Embryonic facial prominence (tissue), 1 donor: ENCODE results near the gene BSND.

ENCODE experiments used
- DNase-seq: peaks from one replicate; pipeline ENCODE4 v3.0.0-alpha.2; 2016; ENCODE audit errors: extremely low spot score

The BSND gene

DNA sequence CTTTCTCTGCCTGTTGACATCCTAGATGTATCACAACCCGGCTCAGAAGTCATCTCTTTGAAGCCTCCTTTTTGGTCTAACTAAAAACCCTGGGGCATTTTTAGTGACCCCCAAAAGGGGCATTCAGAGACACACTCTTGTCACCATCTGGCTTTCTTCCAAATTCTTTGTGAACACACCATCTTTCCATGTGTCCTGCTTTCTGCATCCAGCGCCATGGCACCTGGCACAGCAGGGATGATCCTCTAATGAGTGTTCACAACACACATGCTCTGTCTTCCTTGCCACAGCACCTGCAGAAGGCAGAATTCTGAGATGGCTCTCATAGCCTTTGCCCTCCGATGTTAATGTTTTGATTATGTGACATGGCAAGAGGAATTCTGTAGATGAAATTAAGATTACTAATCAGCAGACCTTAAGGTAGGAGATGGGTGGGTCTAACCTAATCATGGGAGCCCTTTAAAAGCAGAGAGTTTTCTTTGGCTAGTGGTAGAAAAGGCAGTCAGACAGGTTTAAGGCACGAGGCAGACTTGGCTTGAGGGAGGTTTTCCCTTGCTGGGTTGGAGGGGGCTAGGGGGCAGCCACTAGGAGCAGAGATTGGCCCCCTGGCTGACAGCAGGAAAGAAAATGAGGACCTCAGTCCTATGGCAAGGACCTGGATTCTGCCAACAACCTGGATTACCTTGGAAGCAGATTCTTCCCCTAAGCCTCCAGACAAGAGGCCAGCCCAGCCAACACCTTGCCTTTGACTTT, 23.2 kb upstream of the BSND start:
- no peak for DNase-seq

DNA sequence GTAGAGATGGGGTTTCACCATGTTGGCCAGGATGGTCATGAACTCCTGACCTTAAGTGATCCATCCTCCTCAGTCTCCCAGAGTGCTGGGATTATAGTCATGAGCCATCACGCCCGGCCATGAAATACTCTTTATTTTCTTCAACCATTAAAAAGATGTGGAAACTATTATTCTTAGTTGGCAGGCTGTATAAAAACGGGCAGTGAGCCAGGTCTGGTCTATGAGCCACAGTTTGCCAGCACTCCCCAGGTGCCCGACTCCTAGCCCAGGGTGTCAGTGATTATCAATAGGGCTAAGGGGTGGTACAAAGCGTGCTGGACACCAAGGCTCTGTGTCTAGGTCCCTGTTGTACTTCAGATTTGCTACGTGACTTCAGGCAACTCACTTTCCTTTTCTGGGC, 22.0 kb upstream of the BSND start:
- DNase-seq, result no peak

DNA sequence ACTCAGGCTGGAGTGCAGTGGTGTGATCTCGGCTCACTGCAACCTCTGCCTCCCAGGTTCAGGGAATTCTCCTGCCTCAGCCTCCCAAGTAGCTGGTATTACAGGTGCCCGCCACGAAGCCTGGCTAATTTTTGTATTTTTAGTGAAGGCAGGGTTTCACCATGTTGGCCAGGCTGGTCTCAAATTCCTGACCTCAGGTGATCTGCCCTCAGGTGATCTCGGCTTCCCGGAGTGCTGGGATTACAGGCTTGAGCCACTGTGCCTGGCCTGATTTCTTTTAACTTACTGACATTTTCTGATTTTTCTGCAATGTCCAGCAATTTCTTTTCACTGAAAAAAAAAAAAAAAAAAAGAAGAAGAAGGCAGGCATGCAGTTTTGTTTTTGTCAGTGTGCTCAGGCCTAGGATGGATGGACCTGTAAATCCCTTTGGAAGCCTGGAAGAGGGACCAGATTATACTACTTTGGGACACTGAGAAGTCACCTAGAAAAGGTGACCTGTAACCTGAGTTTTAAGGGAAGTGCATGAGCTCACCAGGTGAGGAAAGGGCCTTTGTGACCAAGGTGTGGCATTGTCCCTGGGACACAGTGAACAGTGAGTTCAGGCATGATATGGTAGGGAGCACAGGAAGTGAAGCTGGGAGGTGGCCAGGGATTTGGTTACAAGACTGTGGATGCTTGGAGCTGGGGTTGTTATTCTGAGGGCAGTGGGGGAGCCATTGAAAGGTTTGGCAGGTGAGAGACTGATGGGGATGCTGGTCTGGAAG, 21.0 kb upstream of the BSND start:
- DNase-seq, result no peak

DNA sequence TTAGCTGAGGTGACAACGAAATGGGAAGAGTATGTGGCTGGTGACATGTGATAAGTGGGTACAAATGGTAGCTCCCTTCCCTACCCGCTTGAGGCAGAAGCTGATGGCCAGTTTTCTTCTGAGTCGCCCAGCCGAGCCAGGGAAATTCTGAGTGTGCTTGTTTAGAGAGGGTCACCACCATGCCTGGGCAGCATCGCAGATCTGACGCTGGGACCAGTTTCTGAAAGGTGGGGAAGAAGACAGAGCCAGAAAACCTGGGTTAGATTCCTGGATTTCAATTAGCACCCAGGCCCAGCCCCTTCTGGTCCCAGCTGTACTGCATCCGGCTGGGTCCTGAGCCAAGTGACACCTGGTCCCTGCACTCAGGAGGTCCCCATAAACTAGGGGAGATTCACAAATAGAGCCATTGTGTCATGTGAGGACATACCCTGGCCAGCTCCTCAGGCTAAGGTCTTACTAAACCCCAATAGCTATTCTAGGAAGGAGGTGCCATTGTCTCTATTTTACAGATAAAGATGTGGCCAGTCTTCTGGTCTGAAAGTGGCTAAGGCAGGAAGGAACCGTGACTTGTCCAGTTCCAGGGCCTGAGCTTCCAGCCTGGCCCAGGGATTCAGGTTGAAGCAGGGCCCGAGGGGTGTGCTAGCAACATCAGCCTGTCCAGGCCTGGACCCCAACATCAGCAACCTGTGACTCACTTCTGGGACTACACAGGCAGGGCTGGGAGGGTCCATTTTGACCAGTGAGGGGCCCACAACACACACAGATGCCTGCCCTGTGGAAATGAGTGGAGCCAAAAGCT, 20.0 kb upstream of the BSND start:
- DNase-seq, result no peak

DNA sequence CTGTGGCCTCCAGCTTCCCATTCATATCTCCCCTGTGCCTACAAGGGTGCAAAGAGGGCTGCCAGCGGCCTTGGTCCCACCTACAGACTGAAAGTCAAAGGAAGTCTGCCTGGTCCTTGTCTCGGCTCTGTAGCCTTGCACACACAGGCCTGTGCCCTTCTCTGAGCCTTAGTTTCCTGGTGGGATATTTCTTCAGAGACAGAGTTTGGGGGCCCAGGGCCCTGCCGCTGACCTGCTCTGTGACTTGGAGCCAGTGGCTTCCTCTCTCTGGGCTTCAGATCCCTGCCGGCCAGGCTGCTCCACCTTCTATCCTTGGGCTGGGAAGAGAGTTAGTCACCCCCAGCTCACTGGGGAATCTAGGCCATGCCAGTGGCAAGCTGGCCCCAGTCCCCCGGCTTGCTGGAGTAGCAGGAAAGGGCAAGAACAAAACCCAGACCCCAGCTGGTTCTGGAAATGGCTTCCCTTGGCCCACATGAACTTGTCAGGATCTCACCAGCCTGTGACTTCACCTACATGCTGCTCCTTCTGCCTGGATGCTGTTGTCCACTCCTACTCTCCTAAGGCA, 19.3 kb upstream of the BSND start:
- no peak for DNase-seq

DNA sequence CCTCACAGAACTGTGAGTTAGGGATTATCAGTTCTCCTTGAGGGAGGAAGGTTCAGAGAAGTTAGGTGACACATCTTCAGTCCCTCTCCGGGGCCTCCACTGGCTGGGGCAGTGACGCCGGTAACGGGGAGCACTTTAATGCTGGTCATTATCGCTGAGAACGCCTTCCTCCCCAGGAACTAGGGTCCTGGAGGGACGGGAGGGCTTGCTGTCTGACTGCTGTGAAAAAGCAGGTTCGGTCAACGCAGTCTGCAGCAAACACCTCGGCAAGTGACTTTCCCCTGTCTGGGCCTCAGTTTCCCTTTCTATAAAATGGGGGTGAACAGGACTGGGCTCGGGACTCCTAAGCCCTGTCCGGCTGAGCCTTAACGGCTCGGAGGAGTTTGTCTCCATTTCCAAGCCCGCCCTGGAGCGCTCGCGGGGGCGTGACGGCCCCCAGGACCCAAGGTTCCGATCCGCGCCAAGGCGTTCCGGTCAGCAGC, 18.6 kb upstream of the BSND start:
- DNase-seq, result no peak

DNA sequence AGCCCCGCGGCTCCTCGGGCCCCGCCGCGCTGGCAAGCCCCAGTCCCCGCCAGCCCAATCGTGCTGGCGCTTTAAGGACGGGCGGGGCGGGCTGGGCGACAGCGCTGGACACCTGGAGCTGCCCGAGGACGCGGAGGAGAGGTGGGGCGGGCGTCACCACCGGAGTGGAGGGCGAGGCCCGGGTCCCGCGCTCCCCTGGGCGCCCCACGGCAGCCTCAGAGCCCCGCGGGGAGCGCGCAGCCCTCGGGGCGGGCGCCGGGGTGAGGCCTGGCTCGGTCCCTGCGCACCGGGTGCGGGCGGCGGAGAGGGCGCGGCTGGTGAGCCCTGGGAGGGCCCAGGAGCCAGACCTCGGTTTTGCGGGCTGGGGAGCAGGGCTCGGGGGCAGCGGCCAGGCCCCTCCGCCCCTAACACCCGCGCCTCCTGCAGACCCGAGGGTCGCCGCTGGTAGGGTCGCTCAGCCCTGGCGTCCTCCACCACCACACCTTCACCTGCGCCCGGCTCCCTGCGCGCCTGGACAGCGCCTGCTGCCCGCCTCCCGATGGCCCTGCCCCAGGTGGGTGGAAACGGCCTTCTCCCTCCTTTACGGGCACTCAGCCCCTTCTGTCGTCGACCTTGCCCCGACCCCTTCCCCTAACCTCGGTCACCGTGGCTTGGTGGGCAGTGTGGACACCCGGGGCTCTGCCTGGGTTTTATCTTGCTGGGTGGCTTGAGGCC, 18.0 kb upstream of the BSND start, which contains the start of gene TMEM61:
Gene TMEM61 (plus strand): TSS at position 101 of the 714 bp plus-strand sequence. CDS start 438 bp downstream, at position 539.
- no peak for DNase-seq

DNA sequence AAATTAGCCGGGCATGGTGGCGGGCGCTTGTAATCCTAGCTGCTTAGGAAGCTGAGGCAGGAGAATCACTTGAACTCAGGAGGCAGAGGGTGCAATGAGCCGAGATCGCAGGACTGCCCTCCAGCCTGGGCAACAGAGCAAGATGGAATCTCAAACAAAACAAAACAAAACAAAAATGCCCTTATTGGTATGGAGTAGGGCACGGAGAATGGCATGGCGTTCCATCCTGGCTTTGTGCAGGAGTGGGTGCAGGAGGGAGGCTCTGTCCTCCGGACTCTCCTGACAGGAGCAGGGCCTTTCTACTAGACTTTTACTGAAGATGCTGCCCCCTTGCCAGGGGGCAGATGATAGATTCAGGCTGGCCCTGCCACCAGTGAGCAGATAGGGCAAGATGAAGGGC, 17.3 kb upstream of the BSND start:
- DNase-seq, result no peak

DNA sequence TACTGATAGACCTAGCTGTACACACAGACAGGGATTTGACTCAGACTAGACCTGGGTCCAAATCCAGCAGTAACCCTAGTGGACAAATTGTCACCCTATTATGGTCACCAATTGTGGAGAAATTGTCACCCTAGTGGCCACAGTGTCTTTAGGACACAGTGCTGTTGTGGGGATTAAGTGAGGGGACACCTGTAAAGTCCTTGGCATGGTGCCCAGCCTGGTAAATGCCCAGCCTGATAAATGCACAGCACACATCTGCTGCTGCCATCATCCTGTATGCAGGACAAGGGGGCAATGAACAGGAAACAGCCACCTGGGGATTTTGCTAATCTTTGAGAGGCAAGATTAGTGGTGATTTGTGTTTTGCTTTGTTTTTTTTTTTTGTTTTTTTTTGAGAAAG, 16.0 kb upstream of the BSND start:
- DNase-seq, result no peak

DNA sequence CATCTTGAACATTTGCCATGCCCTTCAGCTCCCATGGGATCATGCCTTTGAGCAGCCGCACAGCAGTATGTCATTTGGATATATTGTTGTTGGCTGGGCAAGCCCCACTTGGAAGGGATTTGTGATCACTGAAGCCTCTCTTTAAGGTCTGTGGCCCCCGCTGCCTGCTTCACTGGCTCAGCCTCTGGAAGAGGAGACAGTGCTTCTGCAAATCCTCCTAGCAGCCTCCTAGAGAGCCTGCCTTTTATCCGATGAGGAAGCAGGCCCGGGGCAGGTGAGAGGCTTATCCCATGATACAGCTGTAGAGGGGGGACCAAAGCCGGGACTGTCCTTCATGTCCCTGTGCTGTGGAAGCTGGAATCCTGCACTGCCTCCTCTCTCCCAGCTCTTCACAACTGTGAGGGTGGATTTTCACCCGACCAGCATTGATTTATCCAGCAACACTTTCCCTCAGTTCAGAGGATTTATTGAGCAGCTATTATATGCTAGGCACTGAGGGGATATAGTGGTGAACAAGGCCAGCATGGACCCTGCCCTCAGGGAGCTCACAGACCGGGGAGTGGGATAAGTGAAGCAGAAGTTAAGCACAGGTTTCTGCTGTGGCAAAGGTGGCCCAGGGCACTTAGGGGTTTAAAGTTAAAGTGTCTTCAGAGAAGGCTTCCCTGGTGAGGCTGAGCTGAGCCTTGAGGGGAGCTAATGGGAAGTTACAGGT, 14.4 kb upstream of the BSND start:
- no peak for DNase-seq

DNA sequence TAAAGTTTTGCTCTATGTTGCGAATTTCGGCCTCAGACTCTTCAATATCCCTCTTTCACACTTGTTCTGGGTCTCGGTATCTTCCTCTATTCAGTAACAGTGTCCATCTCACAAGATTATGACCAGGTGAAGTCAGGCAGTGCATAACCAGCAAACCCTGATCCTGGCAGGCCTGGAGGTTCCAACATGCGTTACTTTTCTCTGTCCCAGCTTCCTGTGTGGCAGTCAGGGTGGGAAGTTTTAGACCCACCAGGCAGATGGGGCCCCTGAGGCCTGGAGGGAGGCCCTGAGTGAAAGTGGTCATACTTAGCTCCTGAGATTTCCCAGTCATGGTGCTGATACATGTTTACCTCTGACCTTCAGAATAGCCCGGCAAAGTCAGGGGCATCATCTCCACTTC, 13.2 kb upstream of the BSND start:
- DNase-seq, result no peak

DNA sequence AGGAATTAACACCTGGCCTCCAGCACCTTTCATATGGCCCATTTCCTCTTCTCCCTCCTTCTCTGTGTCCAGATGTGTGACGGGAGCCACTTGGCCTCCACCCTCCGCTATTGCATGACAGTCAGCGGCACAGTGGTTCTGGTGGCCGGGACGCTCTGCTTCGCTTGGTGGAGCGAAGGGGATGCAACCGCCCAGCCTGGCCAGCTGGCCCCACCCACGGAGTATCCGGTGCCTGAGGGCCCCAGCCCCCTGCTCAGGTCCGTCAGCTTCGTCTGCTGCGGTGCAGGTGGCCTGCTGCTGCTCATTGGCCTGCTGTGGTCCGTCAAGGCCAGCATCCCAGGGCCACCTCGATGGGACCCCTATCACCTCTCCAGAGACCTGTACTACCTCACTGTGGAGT, 12.7 kb upstream of the BSND start:
- DNase-seq, result no peak

DNA sequence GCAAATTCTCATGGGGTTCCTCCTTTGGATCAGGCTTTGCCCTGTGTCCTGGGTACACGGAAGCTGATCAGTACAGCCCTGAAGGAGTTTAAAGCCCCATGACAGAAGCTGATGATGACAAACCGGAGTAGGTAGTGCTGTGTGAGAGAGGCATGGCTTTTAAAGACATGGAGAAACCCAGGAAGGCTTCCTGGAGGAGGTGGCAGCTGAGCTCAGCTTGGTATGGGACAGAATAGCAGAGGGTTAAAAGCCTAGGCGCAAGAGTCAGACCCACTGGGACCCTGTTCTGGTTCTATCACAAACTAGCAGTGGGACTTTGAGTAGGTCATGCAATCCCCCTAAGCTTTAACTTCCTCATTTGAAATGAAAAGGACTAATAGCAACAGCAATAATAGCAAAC, 12.2 kb upstream of the BSND start:
- no peak for DNase-seq

DNA sequence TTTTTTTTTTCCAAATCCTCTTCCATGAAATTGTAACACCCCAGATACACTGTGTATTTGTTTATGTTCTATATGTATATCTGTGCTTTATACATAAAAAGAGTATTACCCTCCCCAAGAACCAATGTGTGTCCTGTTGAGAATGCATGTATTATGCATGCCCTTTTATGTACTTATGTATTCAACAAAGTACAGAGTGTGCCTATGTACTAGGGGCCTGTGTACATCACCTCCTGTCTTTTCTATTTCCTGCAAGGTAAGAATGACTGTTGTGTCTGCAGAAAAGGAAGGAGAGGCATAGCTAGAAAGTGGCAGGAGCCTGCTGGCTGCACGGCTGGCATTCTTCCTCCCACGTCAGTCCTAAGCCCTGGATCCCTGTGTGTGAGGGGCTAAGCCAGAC, 11.3 kb upstream of the BSND start:
- no peak for DNase-seq

DNA sequence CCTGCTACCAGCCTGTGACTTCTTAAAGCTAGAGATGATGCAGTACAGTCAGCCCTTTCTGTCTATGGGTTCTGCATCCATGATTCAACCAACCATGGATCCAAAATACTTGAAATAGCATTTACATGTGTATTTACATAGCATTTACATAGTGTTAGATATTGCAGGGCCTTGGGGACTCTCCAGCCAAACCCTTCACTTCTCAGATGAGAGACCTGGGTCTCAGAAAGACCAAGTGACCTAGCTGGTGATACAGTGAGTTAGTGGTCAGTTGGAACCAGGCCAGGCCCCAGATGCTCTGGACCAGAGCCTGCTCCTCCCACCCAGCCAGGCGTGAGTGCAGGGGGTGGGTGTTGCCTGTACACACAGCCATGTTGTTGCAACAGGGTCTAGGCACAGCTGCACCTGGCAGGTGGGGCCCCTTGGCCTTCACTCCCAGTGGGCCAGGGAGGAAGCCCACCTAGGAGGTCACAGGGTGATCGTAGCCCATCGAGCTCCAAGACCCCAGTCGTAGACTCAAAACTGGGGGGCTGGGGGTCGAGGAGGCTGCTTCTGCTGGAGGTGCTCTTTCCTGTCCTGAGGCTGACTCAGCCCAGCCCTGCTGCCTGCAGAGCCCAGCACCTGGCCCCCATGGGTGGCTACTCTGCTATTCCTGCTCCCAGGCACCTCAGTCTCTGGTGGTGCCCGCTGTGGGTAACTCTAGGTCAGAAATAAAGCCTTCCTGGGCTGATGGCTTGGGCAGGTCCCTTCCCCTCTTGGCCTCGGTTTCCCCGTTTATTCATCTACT, 10.6 kb upstream of the BSND start:
- DNase-seq, result no peak

DNA sequence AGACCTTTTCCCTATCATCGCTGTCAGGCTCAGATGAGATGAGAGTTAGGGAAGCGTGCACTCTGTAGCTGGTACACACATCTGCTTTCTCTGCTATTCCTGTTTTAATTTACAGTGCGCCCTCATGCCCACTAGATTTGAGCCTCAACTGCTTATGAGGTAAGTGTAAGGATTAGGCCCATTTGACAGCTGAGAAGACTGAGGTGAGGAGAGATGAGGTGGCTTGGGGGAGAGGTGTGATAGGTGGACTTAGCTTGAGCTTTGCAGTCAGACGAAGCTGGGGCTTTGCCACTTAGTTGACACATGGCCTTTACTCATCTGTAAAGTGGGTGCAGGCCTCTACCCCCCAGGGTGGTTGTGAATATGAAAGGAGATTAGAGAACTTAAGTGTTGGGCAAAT, 9.8 kb upstream of the BSND start:
- DNase-seq, result no peak

DNA sequence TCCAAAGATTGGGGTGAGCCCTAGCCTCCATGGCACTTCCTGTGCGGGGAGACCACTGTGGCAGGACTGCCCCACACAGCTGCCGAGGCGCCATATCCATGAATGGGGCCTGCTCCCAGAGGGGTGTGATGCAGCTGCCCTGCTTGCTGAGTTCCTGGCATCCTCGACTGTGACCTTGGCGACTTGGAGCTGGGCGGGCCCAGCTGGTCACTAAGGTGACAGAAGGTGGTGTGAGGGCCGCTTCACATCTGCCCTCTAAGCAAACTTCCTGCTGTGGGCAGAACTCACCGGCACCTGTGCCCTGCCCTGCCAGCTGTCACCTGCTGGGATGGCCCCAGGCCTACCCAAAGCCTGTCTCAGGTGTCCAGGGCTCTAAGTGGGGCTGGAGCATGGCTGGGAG, 9.3 kb upstream of the BSND start:
- DNase-seq, result no peak

DNA sequence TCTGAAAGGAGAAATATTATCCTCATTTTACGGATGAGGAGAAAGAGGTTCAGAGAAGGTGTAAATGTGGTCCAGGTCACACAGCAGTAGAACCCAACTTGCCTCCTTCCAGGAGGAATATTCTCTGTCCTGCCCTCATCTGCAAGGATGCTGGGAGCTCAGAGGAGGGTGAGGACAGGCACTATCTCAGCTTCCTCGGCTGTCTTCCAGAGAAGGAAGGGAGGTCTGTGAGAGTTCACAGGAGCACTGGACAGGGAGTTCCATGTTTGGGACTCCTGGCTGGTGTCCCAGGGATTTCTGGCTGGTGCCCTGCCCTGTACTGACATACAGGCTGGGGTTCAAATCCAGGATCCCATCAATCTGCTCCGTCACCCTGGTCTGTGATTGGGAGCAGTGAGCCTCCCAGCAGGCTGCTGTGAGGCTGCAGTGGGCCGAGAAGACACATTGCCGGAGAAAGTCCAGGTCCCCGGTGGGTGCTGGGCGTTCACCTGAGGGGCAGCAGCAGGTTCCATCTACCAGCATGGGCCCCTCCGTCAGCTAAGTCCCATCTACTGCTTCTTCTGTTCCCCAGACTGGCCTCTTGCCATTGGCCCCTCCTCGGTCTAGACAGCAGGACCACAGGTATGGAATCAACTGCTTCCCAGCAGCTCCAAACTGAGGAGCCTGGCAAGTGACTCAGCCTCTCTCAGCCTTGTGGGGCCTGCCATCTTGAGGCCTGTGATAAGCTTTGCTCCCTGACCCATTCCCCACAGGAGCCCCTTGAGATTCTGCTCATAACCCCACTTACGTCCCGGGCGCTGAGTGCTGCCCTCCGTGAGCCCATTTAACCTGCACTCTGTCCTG, 8.5 kb upstream of the BSND start:
- DNase-seq, result no peak

DNA sequence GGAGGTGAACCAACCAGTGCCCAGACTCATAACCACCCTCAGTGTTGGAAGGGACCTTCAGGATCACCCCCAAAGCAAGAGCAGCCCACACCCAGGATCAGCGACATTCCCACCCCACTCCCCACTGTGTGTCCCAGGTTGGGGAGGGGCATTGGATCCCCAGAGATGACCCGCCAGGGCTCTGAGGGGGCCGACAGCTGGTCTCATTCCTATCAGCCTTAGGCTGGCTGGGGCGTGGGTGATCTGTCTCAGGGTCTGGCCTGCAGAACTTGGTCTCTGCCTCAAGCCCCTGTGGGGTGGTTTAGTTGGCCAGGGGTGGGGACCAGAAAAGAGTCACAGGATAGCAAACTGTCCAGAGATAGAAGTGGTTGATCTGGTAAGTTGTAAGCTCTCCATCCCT, 7.8 kb upstream of the BSND start:
- DNase-seq, result no peak
